Cerebellar cortex (tissue), 1 donor: Measurements from ENCODE around the gene THEMIS.
"Not testable (repeated sequence)": the region's sequence is repeated elsewhere in the genome, so short reads cannot be mapped to it uniquely, and the experiment has no call there.

Experiments
- DNase-seq: peaks from one replicate; pipeline ENCODE4 v3.0.0-alpha.2; 2015; ENCODE audit warnings: low spot score

THEMIS gene

GRCh38 chr6:127900935-127901334 is at the start of gene THEMIS:
Gene THEMIS, minus strand, starts transcription at chr6:127901058. Its CDS starts 126 bp downstream, at chr6:127900932.
- no peak for DNase-seq

- no peak for DNase-seq
Observed at GRCh38 chr6:127949251-127949650, 48.4 kb upstream of the THEMIS start.

- no peak for DNase-seq
Observed at GRCh38 chr6:127946388-127946787, 45.5 kb upstream of the THEMIS start.

GRCh38 chr6:127945434-127946097 is 44.7 kb upstream of the THEMIS start:
- no peak for DNase-seq

GRCh38 chr6:127941228-127941627 is 40.4 kb upstream of the THEMIS start:
- DNase-seq = no peak

- DNase-seq = no peak
Observed at GRCh38 chr6:127939442-127940066, 38.7 kb upstream of the THEMIS start.

- no peak for DNase-seq
Observed at GRCh38 chr6:127938701-127939100, 37.8 kb upstream of the THEMIS start.

- DNase-seq = no peak
Observed at GRCh38 chr6:127937747-127938146, 36.9 kb upstream of the THEMIS start.

- DNase-seq = no peak
Observed at GRCh38 chr6:127937102-127937501, 36.2 kb upstream of the THEMIS start.

- no peak for DNase-seq
Observed at GRCh38 chr6:127934956-127935355, 34.1 kb upstream of the THEMIS start.

GRCh38 chr6:127933852-127934840 is 33.3 kb upstream of the THEMIS start:
- DNase-seq = no peak

- no peak for DNase-seq
Observed at GRCh38 chr6:127933137-127933536, 32.3 kb upstream of the THEMIS start.

GRCh38 chr6:127932708-127933107 is 31.9 kb upstream of the THEMIS start:
- no peak for DNase-seq

- not testable (repeated sequence) for DNase-seq
Observed at GRCh38 chr6:127926441-127926840, 25.6 kb upstream of the THEMIS start.

- DNase-seq = no peak
Observed at GRCh38 chr6:127924440-127924839, 23.6 kb upstream of the THEMIS start.

- DNase-seq = no peak
Observed at GRCh38 chr6:127924031-127924430, 23.2 kb upstream of the THEMIS start.

- no peak for DNase-seq
Observed at GRCh38 chr6:127923135-127923534, 22.3 kb upstream of the THEMIS start.

- DNase-seq = no peak
Observed at GRCh38 chr6:127921982-127922381, 21.1 kb upstream of the THEMIS start.

GRCh38 chr6:127920804-127921203 is 19.9 kb upstream of the THEMIS start:
- DNase-seq = no peak

- DNase-seq = no peak
Observed at GRCh38 chr6:127918506-127919427, 17.9 kb upstream of the THEMIS start.

GRCh38 chr6:127917766-127918165 is 16.9 kb upstream of the THEMIS start:
- no peak for DNase-seq

- DNase-seq = no peak
Observed at GRCh38 chr6:127914240-127914639, 13.4 kb upstream of the THEMIS start.
